ENCODE results near the gene GPSM3.
"Not testable (repeated sequence)": the region's sequence is repeated elsewhere in the genome, so short reads cannot be mapped to it uniquely, and the experiment has no call there.

Gene GPSM3

DNA sequence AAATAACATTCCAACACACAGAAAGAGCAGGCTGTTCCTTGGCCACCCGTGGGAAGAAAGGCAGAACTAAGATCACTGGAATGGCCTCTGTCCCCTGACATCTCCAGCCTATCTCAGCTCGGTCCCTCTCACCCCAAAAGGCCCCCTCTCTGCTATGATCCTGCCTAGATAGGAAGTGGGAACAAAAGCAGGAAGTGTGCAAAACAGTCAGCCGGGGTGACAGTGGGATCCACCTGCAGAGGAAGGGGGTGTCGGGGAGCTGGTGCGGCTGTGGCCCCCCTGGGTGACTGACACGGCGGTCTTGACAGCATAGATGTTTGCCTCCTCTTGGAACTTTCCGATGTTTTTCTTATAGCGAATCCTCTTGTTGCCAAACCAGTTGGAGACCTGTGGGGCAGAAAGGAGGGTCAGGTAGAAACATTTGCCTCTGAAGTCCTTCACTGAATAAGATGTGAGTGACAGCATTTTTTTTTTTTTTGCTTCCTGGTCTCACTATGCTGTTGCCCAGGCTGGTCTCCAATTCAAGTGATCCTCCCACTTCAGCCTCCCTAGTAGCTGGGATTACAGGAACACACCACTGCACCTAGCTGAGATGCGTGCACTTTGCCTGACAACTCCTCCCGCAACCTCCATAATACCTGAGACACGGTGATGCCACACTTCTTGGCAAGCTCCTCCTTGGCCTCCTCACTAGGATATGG, 5.3 kb downstream of the GPSM3 start:
- no peak for DNase-seq (ENCODE audit: low read depth)

GRCh38 chr6:32186151-32186840, 6.1 kb downstream of the GPSM3 start:
- not testable (repeated sequence) for DNase-seq (ENCODE audit: low read depth)

DNA sequence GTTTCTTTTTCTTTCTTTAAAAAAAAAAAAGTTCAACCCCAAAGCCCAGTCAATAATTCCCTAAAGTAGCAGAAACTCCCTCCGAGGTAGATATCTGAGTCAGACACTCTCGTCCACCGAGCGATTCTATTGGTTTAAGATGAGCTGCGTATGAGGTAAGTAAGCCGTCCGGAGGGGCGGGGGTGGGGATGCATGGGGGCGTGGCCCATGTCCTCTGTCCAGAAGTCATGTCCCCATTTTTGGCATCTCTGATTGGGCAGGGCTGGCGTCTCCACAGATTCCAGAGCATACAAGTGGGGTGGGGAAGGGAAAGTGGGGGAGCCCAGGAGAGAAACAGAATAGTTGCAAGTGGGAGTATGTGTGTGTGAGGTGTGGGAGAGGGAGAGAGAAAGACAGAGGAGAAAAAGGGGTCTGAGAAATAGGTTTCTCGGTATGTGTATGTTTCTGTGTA, 6.7 kb downstream of the GPSM3 start:
- DNase-seq (ENCODE audit: low read depth), result peak; percentile 86

DNA sequence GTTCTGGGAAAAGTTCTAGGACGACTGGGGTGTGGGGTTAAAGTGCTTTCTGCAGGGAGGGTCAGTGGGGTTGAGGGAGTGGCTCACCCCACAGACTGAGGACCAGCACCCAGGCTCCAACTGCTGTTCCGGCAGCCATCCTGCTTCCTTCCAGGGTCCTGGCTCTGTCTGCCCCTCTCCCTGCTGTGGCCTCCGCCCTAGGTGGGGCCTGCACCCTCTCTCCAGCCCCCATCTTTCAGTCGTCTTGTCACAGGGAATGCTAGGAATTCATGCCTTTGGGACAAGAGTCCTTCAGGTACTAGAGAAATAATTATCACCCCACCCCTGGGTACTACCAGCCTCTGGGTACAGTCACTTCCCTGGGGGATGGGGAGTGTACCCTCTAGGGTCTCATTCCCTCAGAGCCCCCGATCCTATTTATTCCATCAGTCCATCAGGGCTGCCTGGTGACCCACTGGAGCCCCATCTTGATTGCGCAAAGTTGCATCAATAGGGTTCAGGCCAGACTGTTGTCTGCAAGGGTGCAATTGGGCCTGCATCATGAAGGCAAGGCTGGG, 8.3 kb downstream of the GPSM3 start, which contains the start of gene AGER:
AGER (minus strand) TSS at position 170 of the 557 bp plus-strand sequence; CDS start at position 139, 31 bp downstream.
- no peak for DNase-seq (ENCODE audit: low read depth)

GRCh38 chr6:32183483-32184083, 8.9 kb downstream of the GPSM3 start:
- DNase-seq (ENCODE audit: low read depth), result no peak

- no peak for DNase-seq (ENCODE audit: low read depth)
Observed at GRCh38 chr6:32183030-32183429, 9.4 kb downstream of the GPSM3 start.

DNA sequence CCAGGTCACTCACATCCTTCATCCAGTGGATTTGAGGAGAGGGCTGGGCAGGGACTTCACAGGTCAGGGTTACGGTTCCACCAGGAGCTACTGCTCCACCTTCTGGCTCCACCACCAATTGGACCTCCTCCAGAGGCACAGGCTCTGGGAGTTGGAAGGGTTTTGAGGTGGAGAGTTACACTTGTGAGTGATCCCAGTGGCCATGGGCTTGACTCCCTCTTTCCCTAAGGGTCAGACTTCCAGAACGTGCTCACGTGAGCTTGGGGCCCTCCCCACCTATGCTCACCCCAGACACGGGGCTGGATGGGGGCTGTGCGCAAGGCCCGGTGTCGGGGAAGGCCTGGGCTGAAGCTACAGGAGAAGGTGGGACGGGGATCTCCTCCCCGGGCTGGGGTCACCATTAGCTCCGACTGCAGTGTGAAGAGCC, 9.9 kb downstream of the GPSM3 start:
- DNase-seq (ENCODE audit: low read depth), result no peak

- no peak for DNase-seq (ENCODE audit: low read depth)
Observed at GRCh38 chr6:32181915-32182529, 10.4 kb downstream of the GPSM3 start.

GRCh38 chr6:32181148-32181702, 11.2 kb downstream of the GPSM3 start:
- no peak for DNase-seq (ENCODE audit: low read depth)

DNA sequence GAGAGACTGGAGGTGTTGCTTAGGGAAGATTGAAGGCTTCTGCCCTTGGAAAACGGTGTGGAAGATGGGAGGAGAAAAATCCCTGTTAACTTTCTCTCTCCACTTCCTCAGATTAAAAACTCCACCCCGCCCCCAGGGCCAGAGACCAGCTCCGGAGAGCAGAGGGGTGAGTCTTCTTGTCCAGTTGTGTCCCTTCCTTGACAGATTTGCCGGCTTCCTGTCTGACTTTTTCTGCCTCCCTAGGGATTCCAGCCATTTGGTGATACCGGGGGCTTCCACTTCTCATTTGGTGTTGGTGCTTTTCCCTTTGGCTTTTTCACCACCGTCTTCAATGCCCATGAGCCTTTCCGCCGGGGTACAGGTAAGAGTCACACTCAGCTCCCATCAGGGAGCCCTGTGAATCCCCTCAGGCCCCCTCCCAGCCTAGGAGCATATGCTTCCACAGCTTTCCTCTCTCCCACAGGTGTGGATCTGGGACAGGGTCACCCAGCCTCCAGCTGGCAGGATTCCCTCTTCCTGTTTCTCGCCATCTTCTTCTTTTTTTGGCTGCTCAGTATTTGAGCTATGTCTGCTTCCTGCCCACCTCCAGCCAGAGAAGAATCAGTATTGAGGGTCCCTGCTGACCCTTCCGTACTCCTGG, 12.6 kb downstream of the GPSM3 start:
- DNase-seq (ENCODE audit: low read depth), result no peak

DNA sequence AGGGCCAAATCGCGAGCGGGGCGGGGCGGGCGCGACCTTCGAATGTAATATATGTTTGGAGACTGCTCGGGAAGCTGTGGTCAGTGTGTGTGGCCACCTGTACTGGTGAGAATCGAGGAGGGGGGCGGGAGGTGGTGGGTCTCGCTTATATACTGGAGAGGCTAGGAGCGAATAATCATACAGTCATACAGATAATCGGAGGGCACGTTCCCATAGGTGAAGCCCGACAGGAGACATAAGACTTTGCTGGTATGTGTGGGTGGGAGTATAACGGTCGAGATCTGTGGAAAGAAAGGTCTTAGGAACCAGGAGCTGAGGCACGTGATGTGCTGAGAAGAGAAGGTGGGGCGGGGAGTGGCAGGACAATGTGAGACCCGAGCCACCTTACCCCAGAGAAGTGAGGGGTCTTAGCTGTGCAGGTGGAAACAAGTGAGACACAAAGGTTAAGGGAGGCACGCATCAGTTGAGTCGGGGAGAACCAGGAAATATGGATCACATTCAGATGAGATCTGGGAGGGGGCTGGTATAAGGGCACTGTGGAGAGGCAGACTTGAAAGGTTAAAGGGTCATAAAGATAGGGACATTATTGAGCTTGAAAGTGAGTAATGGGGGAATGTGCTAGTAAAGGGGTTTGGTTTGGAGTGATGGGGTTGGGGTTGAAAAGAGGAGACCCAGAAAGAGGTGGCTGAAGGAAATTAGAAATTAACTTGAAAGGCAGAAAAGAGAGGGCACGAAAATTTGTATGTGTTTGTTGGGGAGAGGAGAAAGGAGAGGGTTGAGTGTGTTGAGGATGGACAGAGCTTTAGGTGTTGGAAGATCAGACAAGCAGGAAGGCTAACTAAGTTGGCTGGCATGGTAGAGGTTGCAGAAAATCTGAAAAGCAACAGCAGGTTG, 13.6 kb downstream of the GPSM3 start:
- peak; percentile 34 for DNase-seq (ENCODE audit: low read depth)

GRCh38 chr6:32177788-32178546, 14.5 kb downstream of the GPSM3 start, which contains the start of gene RNF5:
RNF5 (plus strand) TSS chr6:32178405; CDS start chr6:32178512, 107 bp downstream.
- peak; percentile 100 for DNase-seq (ENCODE audit: low read depth)

GRCh38 chr6:32177183-32177787, 15.2 kb downstream of the GPSM3 start:
- DNase-seq (ENCODE audit: low read depth), result no peak

GRCh38 chr6:32176476-32177182, 15.8 kb downstream of the GPSM3 start:
- DNase-seq (ENCODE audit: low read depth), result peak; percentile 90

DNA sequence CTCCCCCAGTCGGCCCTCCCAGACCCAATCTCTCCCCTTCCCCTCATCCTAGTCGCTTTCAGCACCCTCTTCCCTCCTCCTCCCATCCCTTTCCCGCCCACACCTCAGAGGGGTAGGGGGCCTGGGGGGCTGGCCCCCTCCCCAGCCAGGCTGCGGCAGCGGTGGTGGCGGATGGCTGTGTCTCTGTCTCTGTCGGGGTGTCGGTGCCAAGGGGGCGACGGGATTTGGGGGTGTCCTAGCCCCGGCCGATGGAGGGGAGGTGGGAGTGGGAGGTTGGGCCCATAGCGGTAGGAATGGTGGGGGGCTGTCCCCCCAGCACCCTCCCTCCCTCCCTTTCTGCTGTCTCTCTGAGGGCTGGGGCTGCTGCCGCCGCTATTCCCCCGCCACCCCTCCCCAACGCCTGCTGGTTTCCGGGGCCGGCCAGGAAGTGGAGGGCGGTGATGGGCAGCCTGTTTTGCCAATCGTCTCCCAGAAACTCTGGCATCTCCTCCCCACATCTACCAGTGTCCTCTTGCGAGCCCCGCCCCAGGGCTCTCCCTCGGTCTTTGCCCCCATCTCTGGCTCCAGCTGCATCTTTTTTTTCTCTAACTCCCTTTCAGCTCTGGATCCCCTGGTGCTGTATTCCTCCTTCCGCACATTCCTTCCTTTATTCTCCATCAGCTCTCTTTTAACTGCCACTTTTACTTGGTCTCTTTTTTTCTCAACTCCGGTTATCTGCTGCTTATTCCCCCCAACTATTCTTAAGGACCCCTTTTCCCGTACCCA, 16.6 kb downstream of the GPSM3 start, which contains the start of gene AGPAT1:
AGPAT1 (minus strand) TSS at position 374 of the 765 bp plus-strand sequence. CDS start 4,588 bp downstream, outside the sequence.
- DNase-seq (ENCODE audit: low read depth), result peak; percentile 96

DNA sequence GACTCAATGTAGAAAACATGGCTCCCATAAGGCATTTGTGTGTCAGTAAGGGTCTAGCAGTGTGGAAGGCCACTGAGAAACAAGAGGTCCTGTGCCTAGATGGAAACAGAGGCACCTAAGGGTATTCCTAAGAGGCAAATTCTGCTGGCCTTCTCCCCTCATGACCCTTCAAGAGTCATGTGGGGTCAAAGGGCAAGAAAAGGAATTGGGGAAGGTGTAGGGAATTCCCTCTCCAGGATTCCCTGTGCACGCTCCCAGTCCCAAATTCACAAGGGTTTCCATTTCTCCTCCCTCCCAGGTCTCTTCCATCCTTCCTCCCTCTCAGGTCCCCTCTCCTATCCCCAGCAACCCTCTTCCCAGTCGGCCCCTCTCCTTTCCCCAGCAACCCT, 17.1 kb downstream of the GPSM3 start:
- no peak for DNase-seq (ENCODE audit: low read depth)

- DNase-seq (ENCODE audit: low read depth), result no peak
Observed at GRCh38 chr6:32174416-32174815, 18.0 kb downstream of the GPSM3 start.

Data from amniotic epithelial cell (primary cell).